ENCODE measurements around the gene HIVEP3.

Gene HIVEP3

DNA sequence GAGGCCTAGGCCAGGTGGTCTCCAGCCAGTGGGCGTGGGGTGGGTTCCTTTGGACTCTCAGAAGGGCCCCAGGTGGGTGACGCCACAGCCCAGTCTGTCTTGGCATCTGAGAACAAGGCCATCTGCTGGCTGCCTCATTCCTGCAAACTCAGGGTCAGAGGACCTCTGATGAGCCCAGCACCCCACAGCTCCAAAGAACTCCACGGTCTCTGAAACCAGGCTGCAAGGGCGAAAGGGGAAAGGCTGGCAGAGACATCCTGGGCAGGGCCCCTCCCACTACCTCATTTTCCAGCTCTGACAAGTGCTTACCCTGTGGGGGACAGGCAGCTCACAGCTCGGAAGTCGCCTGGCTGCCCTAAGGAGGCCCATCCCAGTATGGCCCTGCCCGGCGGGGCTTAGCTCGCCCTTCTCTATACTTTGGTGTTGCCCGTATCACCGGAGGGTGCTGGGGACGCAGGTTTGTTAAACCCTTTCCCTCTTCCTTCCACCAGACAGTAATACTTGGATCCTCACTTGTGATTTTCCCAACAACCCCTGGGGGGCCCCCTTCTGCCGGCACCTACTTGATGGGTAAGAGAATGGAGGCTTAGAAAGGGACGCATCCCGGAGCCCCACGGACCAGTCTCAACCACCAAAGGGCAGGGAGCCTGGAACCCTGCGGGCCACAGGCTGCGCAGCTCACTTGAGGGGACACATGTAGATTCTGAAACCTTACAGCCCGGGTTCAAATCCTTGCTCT lies 423.3 kb downstream of the HIVEP3 start:
- peak overlapping the region; percentile 36 for H3K4me3 ChIP-seq (ENCODE audit: low read depth, low read length)
- peak; percentile 74 for DNase-seq (ENCODE audit: low read depth)
- no peak for TF ChIP-seq MYC (IDR thresholded peaks at IDR 0.05; ENCODE audit: low read depth, low read length)
- TF ChIP-seq, protein P1, sequence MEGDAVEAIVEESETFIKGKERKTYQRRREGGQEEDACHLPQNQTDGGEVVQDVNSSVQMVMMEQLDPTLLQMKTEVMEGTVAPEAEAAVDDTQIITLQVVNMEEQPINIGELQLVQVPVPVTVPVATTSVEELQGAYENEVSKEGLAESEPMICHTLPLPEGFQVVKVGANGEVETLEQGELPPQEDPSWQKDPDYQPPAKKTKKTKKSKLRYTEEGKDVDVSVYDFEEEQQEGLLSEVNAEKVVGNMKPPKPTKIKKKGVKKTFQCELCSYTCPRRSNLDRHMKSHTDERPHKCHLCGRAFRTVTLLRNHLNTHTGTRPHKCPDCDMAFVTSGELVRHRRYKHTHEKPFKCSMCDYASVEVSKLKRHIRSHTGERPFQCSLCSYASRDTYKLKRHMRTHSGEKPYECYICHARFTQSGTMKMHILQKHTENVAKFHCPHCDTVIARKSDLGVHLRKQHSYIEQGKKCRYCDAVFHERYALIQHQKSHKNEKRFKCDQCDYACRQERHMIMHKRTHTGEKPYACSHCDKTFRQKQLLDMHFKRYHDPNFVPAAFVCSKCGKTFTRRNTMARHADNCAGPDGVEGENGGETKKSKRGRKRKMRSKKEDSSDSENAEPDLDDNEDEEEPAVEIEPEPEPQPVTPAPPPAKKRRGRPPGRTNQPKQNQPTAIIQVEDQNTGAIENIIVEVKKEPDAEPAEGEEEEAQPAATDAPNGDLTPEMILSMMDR (IDR thresholded peaks at IDR 0.05; ENCODE audit: low read depth, low read length): peak; percentile 43

DNA sequence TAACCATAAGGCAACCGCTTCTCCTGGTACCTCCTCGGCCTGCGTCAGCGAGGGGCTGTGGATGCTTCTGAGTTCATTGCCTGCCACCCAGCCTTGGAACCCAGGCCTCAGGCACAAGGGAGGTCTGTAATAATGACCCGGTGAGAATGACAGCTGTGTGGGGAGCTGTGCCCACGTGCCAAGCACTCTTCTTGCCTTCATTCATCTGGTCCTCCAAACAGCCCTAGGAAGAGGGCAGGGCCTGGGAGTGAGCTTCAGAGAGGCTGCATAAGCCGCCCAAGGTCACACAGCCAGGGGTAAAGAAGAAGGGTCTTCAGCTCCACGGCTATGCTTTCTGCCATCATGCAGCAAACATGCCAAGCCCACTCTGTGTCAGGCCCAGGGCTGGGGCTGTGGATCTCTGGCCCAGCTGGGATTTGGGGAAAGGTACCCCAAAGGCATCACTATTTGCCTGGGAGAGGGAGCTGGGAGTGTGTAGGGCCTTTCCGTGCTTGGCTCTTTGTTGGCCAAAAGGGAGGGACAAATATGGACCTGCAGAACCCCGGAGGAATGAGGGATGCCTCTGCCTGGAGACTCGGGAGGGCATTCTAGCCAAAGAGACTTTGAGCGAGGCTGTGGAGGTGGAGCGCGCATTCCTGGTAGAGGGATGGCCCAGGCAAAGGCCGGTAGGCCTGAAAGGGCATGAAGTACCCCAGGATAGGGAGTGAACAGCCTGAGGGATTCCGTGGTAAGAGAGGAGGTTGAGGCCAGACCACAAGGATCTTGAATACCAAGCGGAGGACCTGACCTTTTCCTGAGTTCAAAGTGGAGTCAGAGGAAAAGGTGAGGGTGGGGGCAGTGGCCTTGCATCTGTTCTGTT lies 424.1 kb downstream of the HIVEP3 start:
- H3K4me3 ChIP-seq (ENCODE audit: low read depth, low read length): no peak overlapping the region
- no peak for DNase-seq (ENCODE audit: low read depth)
- TF ChIP-seq, protein P2, sequence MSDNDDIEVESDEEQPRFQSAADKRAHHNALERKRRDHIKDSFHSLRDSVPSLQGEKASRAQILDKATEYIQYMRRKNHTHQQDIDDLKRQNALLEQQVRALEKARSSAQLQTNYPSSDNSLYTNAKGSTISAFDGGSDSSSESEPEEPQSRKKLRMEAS (IDR thresholded peaks at IDR 0.05; ENCODE audit: low read depth, low read length): no peak
- TF ChIP-seq, protein P1 (IDR thresholded peaks at IDR 0.05; ENCODE audit: low read depth, low read length): no peak
- TF ChIP-seq POLR2A (IDR thresholded peaks at IDR 0.05; ENCODE audit: extremely low read depth, insufficient read length) (no peak), MYC (IDR thresholded peaks at IDR 0.05; ENCODE audit: low read depth, low read length) (no peak)

DNA sequence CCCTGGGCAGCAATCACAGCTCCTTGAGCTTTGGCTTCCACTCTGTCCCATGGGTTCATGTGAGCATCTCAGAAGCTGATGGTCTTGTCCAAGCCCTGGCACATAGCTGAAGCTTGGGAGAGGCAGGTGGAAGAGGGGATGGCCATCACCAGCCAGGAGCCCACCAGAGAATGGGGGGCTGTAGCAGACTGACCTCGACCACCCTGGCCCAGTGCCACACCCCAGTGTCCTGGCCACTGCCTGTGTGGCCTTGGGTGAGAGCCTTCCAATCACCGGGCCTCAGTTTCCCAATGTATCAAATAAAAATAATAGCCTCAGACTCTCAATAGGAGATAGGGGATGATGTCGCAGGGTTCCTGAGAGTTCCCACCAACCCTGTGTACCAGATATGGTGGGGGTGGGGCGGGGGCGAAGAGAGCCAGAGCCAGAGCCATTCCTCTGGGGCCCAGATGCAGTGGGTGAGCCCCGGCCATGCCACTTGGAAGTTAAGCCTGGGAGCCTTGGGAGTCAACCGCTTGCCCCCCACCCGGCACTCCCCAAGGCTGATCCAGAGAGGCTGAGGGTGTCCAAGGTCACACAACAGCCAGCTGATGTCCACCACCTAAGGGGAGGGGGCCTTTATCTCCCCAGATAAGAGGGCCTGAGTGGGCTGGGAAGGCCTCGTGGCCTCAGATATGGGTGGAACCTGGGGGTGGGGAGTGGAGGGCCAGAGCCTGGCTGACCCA lies 424.9 kb downstream of the HIVEP3 start:
- no peak overlapping the region for H3K4me3 ChIP-seq (ENCODE audit: low read depth, low read length)
- TF ChIP-seq, protein P1 (IDR thresholded peaks at IDR 0.05; ENCODE audit: low read depth, low read length): no peak
- no peak for TF ChIP-seq POLR2A (IDR thresholded peaks at IDR 0.05; ENCODE audit: extremely low read depth, insufficient read length)
- TF ChIP-seq, protein P2 (IDR thresholded peaks at IDR 0.05; ENCODE audit: low read depth, low read length): no peak
- no peak for TF ChIP-seq MYC (IDR thresholded peaks at IDR 0.05; ENCODE audit: low read depth, low read length)
- no peak for DNase-seq (ENCODE audit: low read depth)

DNA sequence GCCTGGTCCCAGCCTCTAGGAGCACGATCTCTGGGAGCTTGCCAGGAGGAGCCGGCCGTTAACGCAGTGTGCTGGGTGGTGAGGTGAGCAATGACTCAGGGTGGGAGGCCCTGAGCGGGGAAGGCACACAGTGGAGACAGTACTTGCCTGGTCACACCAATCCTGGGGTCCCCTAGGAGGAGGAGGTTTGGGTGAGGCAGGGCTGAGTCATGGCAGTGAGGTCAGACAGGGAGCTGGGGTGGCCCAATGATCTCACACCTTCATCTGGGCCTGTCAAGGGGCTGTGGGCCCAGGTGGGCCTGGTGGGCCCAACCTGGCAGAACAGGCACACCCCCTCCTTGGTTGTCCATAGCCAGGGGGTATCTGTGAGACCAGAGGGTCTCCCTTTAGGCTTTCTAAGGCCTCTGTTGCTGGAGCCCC lies 425.6 kb downstream of the HIVEP3 start:
- TF ChIP-seq POLR2A (IDR thresholded peaks at IDR 0.05; ENCODE audit: extremely low read depth, insufficient read length) (no peak), MYC (IDR thresholded peaks at IDR 0.05; ENCODE audit: low read depth, low read length) (no peak)
- TF ChIP-seq, protein P1 (IDR thresholded peaks at IDR 0.05; ENCODE audit: low read depth, low read length): no peak
- TF ChIP-seq, protein P2 (IDR thresholded peaks at IDR 0.05; ENCODE audit: low read depth, low read length): no peak
- no peak overlapping the region for H3K4me3 ChIP-seq (ENCODE audit: low read depth, low read length)
- DNase-seq (ENCODE audit: low read depth): peak; percentile 37

DNA sequence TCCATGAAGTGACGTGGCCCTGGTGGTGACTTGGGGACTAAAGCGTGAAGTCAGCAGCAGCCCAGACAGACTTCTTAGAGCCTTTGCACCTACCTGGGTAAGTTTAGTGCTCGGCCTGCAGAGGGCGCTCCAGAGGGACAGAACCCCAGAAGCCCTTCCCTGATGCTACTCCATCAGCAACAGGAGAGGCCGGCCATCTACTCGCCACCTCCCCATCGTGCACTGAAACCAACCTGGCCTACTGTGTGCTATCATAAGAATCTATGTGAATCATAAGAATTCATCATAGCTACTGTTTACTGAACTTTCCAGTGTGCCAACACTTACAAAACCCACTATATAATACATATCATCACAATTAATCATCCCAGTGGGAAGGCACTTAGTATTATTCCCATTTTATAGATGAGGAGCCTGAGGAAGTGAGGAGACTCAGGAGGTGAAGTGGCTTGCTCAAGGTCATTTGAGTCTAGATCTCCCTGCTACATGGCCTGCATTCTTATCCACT lies 426.3 kb downstream of the HIVEP3 start:
- H3K4me3 ChIP-seq (ENCODE audit: low read depth, low read length): no peak overlapping the region
- no peak for TF ChIP-seq POLR2A (IDR thresholded peaks at IDR 0.05; ENCODE audit: extremely low read depth, insufficient read length)
- no peak for TF ChIP-seq MYC (IDR thresholded peaks at IDR 0.05; ENCODE audit: low read depth, low read length)
- TF ChIP-seq, protein P2 (IDR thresholded peaks at IDR 0.05; ENCODE audit: low read depth, low read length): no peak
- TF ChIP-seq, protein P1 (IDR thresholded peaks at IDR 0.05; ENCODE audit: low read depth, low read length): peak; percentile 80
- peak; percentile 67 for DNase-seq (ENCODE audit: low read depth)
